Activated CD8-positive, alpha-beta T cell treated with anti-CD3 and anti-CD28 coated beads for 36 hours (primary cell): ENCODE results near the gene GPR84. TPM values are rescaled to one million over a fixed set of nuclear protein-coding genes. Genes with fewer than 3 reads are reported as not detected.

Experiments used
- ATAC-seq: fragments of 200-7000 bp; cut with Tn5 transposase; one replicate; pipeline ENCODE4 v1.10.0; 2021; ENCODE audit warnings: mild to moderate bottlenecking, moderate library complexity
- CTCF ChIA-PET: fragments of 350-600 bp; sonication (Branson Sonifier 250); formaldehyde crosslinking; loops from one replicate; lab custom pipeline; 2021; ENCODE audit warnings: antibody characterized with exemption; lab: Charles Lee
- POLR2A ChIA-PET: fragments of 350-600 bp; sonication (Branson Sonifier 250); formaldehyde crosslinking; loops from one replicate; lab custom pipeline; 2021; ENCODE audit warnings: antibody characterized with exemption; lab: Charles Lee
- DNase-seq: peaks from one replicate; pipeline ENCODE4 v3.0.0-alpha.2; 2020
- H3K27ac Mint-ChIP-seq: one replicate; pipeline ENCODE4 v1.8.0; 2021; ENCODE audit warnings: mild to moderate bottlenecking, mixed read lengths
- H3K27me3 Mint-ChIP-seq: one replicate; pipeline ENCODE4 v1.8.0; 2021; ENCODE audit warnings: mixed read lengths
- H3K36me3 Mint-ChIP-seq: one replicate; pipeline ENCODE4 v1.8.0; 2021; ENCODE audit warnings: low read depth, mixed read lengths
- H3K4me1 Mint-ChIP-seq: one replicate; pipeline ENCODE4 v1.8.0; 2021; ENCODE audit warnings: low read depth, mixed read lengths
- H3K4me3 Mint-ChIP-seq: one replicate; pipeline ENCODE4 v1.8.0; 2021; ENCODE audit warnings: mild to moderate bottlenecking, moderate library complexity, mixed read lengths
- H3K9me3 Mint-ChIP-seq: one replicate; pipeline ENCODE4 v1.8.0; 2021; ENCODE audit warnings: mixed read lengths
- intact Hi-C: fragments of 100-400 bp; cut with micrococcal nuclease; formaldehyde crosslinking; loops from one replicate; pipeline ENCODE4 v1.10.0; 2022
- total RNA-seq, 2 experiments: library from RNA; stranded (reverse); gene quantifications; one replicate each; pipeline ENCODE4 v1.2.3, GENCODE V29; 2021
- TF ChIP-seq, protein P1 (sequence below): fragments of 200-600 bp; IDR thresholded peaks from one replicate; pipeline ENCODE4 v1.8.0; 2022; ENCODE audit warnings: antibody characterized with exemption, mild to moderate bottlenecking

Gene GPR84
- total RNA-seq, 2 experiments from 2014 or later, result not detected

DNA sequence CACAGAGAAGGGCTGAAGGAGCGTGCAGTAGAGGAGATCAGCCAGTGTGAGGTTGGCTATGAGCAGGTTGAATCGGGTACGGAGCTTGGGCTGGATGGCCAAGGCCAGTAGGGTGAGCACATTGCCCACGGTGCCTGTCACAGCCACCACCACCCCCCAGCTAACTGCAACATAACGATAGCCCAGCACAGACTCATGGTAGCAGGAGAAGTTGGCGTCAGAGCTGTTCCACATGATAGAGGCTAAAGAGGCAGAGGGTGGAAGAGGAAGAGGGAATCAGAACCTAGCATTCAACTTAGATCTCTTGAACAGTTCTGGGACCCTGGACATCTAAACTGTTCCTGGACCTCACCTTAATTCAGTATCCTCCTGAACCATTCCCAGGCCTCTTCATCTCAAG lies 668 bp downstream of the GPR84 start:
- H3K4me3 Mint-ChIP-seq, result no peak overlapping the region
- DNase-seq (no peak), ATAC-seq (no peak)
- no peaks in the 10 kb centered on the region for H3K9me3 Mint-ChIP-seq
- ChIA-PET CTCF (interaction anchor here (1.0 to 9.0 kb wide), 6 partner anchors 16 to 144 kb away, joined by 3 to 117 read pairs (median 14); no protein-coding TSS in a partner anchor), POLR2A (interaction anchor here (0.9 to 1.5 kb wide), 3 partner anchors 11 to 77 kb away, joined by 3 to 6 read pairs (median 4); no protein-coding TSS in a partner anchor)
- TF ChIP-seq, protein P1, sequence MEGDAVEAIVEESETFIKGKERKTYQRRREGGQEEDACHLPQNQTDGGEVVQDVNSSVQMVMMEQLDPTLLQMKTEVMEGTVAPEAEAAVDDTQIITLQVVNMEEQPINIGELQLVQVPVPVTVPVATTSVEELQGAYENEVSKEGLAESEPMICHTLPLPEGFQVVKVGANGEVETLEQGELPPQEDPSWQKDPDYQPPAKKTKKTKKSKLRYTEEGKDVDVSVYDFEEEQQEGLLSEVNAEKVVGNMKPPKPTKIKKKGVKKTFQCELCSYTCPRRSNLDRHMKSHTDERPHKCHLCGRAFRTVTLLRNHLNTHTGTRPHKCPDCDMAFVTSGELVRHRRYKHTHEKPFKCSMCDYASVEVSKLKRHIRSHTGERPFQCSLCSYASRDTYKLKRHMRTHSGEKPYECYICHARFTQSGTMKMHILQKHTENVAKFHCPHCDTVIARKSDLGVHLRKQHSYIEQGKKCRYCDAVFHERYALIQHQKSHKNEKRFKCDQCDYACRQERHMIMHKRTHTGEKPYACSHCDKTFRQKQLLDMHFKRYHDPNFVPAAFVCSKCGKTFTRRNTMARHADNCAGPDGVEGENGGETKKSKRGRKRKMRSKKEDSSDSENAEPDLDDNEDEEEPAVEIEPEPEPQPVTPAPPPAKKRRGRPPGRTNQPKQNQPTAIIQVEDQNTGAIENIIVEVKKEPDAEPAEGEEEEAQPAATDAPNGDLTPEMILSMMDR, result no peak
- peaks cover 33% of the 10 kb centered on the region for H3K4me1 Mint-ChIP-seq
- H3K27me3 Mint-ChIP-seq, result peaks cover 3% of the 10 kb centered on the region
- H3K36me3 Mint-ChIP-seq, result no peaks in the 10 kb centered on the region
- no peak overlapping the region for H3K27ac Mint-ChIP-seq
- intact Hi-C loops, result loop anchor here (5.0 kb wide), 2 partner anchors 36 to 71 kb away; partner anchors contain the start of gene COPZ1

DNA sequence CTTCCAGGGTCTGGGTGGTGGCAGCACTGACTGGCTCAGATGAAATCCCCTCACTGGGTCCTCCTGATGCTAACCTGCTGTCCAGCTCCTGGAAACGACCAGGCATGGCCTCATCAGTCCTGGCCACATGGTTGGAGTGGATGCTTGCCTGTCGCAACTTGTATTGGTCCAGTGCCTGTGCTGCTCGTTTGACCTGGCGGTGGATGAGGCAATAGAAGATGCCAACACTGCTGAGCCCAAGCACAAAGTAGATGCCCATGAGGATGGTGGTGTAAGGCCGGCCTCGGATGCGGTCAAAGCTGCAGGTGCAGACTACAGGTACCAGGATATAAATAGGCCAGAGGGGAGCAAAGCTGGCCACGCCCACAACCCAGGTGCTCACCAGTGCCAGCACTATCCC lies 1.2 kb downstream of the GPR84 start:
- H3K4me1 Mint-ChIP-seq, result peaks cover 28% of the 10 kb centered on the region
- TF ChIP-seq, protein P1, result no peak
- no peak overlapping the region for H3K27ac Mint-ChIP-seq
- no peak for DNase-seq
- POLR2A ChIA-PET, result interaction anchor here (0.9 to 1.5 kb wide), 3 partner anchors 11 to 76 kb away, joined by 3 to 6 read pairs (median 4); no protein-coding TSS in a partner anchor
- no peaks in the 10 kb centered on the region for H3K9me3 Mint-ChIP-seq
- H3K27me3 Mint-ChIP-seq, result peaks cover 3% of the 10 kb centered on the region
- CTCF ChIA-PET, result interaction anchor here (1.0 to 9.0 kb wide), 7 partner anchors 17 to 143 kb away, joined by 3 to 117 read pairs (median 5); no protein-coding TSS in a partner anchor
- no peak overlapping the region for H3K4me3 Mint-ChIP-seq
- intact Hi-C loops, result loop anchor here (5.0 kb wide), 2 partner anchors 36 to 71 kb away; partner anchors contain the start of gene COPZ1
- ATAC-seq, result no peak
- no peaks in the 10 kb centered on the region for H3K36me3 Mint-ChIP-seq

DNA sequence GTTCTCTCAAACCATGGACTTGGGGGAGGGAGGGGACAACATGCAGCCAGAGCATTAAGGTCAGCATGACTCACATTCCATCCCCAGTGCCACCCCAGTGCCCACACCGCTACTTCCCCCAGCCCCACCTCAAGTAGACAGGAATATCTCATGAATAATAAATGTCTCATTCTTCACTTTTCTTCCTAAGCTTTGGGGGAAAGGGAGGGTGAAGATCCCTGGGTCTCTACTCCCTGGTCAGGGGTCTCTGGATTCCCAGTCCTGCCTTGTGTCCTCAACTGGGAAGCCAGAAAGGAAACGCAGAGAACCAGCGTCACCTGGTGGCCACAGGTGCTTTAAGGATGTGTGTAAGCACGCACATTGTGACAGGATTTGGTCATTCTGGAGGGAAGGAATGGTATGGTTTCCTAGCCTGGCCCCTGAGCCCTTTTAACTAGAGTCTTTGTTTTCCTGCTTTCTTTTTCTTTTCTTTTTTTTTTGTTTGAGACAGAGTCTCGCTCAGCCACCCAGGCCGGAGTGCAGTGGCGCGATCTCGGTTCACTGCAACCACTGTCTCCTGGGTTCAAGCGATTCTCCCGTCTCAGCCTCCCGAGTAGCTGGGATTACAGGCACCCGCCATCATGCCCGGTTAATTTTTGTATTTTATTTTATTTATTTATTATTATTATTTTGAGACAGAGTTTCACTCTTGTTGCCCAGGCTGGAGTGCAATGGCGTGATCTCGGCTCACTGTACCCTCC lies 3.4 kb downstream of the GPR84 start:
- Mint-ChIP-seq H3K9me3 (no peaks in the 10 kb centered on the region), H3K36me3 (no peaks in the 10 kb centered on the region), H3K27ac (no peak overlapping the region), H3K27me3 (no peaks in the 10 kb centered on the region), H3K4me1 (peaks cover 25% of the 10 kb centered on the region), H3K4me3 (no peak overlapping the region)
- no peak for ATAC-seq
- POLR2A ChIA-PET, result interaction anchor here (1.0 to 6.3 kb wide), 7 partner anchors 7 to 80 kb away, joined by 3 to 70 read pairs (median 5); partner anchors contain the start of genes CBX5 and HNRNPA1
- peak; percentile 82 for DNase-seq
- intact Hi-C loops, result loop anchor here (5.0 kb wide), 2 partner anchors 34 to 69 kb away; partner anchors contain the start of gene COPZ1
- CTCF ChIA-PET, result interaction anchor here (0.7 to 9.0 kb wide), 24 partner anchors 8 to 146 kb away, joined by 3 to 117 read pairs (median 4); partner anchors contain the start of genes CBX5, COPZ1 and HNRNPA1
- TF ChIP-seq, protein P1, result peak; percentile 75

DNA sequence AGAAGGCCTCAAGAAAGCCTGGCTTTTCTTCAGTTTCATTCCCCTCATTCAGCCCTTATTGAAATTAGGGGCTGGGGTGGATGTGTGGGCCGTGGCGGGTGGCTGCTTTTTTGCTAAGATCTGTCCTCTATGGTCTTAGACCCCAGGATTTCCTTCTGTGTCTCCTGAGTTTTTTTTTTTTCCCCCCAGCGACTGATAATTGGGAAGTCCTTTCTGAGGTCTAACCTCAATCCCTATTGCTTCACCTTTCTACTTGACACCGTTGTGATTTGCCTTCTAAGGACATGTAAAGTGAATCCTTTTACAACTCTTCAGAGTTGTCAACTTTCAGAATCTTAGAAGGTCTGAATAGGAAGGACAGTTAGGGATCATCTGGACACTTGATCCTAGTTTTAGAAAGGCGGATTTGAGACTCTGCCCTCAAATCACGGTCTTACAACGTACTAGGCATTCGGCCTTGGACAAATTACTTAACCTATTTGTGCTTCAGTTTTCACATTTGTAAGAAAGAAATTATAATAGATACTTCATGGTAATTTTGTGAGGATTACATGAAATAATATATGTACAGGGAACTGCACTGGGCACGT lies 4.4 kb downstream of the GPR84 start:
- Mint-ChIP-seq H3K27me3 (no peaks in the 10 kb centered on the region), H3K9me3 (no peaks in the 10 kb centered on the region), H3K36me3 (no peaks in the 10 kb centered on the region), H3K4me3 (no peak overlapping the region), H3K4me1 (peaks cover 24% of the 10 kb centered on the region), H3K27ac (no peak overlapping the region)
- CTCF ChIA-PET, result interaction anchor here (0.7 to 9.0 kb wide), 26 partner anchors 9 to 145 kb away, joined by 3 to 117 read pairs (median 4); partner anchors contain the start of genes CBX5, COPZ1 and NCKAP1L
- POLR2A ChIA-PET, result interaction anchor here (0.7 to 6.3 kb wide), 11 partner anchors 8 to 79 kb away, joined by 3 to 70 read pairs (median 4); partner anchors contain the start of genes CBX5 and HNRNPA1
- DNase-seq (no peak), ATAC-seq (no peak)
- intact Hi-C loops, result loop anchor here (5.0 kb wide), 2 partner anchors 33 to 68 kb away; partner anchors contain the start of gene COPZ1
- TF ChIP-seq, protein P1, result no peak
